Measurements from ENCODE around the gene ARHGAP31. TPM values are rescaled to one million over a fixed set of nuclear protein-coding genes. Genes with fewer than 3 reads are reported as not detected.

The ARHGAP31 gene
- total and polyA plus RNA-seq, 8 donors: 1.2 to 275 (median 4.3) TPM

DNA sequence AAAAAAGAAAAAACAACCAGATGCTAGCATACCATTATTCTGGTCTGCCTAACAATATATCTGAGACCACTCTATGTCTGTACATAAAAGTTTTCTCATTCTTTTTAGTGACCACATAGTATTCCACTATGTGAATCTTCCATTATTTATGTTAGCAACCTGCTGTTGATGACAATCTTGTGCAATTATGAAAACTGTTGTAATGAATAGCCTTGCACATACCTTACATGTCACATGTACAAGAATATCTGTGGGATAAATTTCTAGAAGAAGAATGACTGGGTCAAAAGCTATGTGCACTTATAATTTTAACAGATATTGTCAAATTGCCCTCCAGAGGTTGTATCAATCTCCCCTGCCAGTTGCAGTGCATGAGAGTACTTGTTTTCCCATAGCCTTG lies 62.5 kb downstream of the ARHGAP31 start:
- intact Hi-C loops (cut with DNase I; ENCODE audit: low total_unique reads): no loop called here
- no peak for DNase-seq
- Histone ChIP-seq H3K36me3 (no peaks in the 10 kb centered on the region), H3K9me3 (no peaks in the 10 kb centered on the region), H3K27ac (no peak overlapping the region), H3K4me3 (no peak overlapping the region), H3K27me3 (no peaks in the 10 kb centered on the region), H3K4me1 (peaks cover 4 to 28% (median 11%) of the 10 kb centered on the region in 4 donors)
- TF ChIP-seq CTCF (IDR thresholded peaks at IDR 0.05): no peak
- TF ChIP-seq EP300 (IDR thresholded peaks at IDR 0.05): no peak
- no peak for TF ChIP-seq POLR2AphosphoS5 (IDR thresholded peaks at IDR 0.05)
- TF ChIP-seq POLR2A (IDR thresholded peaks at IDR 0.05): no peak

DNA sequence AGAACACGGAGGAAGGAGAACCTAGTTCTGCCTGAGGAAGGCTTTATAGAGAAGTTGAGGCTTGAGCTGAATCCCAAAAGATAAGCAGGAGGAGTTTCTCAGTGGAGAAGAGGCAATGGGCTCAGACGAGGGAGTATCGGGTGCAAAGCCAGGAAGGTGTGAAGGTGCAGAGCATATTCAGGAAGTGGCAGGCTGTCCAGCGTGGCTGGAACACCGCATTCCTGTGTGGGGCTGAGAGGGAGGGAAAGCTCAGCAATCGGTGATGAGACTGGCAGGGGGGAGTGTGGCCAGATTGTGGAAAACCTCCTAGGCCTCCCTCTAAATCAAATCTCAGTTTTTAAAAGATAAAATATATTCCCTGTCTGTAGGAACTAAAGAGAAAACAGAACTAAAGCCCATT lies 63.0 kb downstream of the ARHGAP31 start:
- TF ChIP-seq EP300 (IDR thresholded peaks at IDR 0.05): no peak
- no peaks in the 10 kb centered on the region for H3K36me3 ChIP-seq
- intact Hi-C loops (cut with DNase I; ENCODE audit: low total_unique reads): no loop called here
- peak in 1 of 2 donors; percentile 33 for DNase-seq
- H3K27me3 ChIP-seq: no peaks in the 10 kb centered on the region
- 18 to 33% (median 24%) methylated on average over 6 of the region's 6 CpGs for WGBS, 5 donors
- no peak overlapping the region for H3K4me3 ChIP-seq
- H3K4me1 ChIP-seq: peaks cover 4 to 26% (median 11%) of the 10 kb centered on the region in 4 donors
- no peak overlapping the region for H3K27ac ChIP-seq
- H3K9me3 ChIP-seq: no peaks in the 10 kb centered on the region

DNA sequence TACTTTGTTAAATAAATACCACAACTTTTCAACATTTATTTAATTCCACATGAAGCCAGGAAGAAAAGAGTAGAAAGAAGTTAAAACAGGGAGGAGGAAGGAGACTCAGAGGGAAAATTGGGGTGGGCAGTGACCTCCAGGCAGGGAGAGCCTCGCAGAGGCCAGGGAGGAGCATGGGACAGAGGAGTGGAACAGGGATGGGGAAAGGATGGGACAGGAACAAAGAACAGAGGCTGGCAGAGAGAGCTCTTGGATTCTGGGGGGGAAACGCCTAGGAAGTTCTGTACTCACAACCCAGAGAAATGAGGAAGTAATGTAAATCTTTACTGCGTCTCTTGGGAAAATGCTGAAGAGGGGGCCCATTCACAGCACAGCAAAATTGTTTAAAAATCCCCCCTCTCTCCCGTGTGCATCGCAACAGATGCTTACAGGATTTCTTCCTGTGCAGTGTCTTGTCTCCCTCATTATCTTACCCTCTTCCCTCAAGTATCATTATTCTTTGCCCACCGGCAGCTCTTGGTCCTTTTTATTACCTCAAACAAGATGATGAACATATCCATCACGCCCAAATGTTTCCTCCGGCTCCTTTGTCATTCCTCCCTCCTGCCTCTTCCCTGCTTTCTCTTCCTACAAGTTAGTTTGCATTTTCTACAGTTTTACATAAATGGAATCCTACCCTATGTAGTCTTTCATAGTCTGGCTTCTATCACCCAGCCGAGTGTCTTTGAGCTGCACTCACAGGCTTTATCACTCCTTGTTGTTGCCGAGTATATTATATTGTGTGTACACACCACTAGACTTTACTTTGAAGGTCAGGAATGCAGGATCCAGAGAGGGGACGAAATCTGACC lies 65.5 kb downstream of the ARHGAP31 start:
- peaks cover 0 to 11% (median 2%) of the 10 kb centered on the region in 4 donors for H3K4me1 ChIP-seq
- no peaks in the 10 kb centered on the region for H3K36me3 ChIP-seq
- H3K27ac ChIP-seq: no peak overlapping the region
- TF ChIP-seq CTCF (IDR thresholded peaks at IDR 0.05) (no peak), EP300 (IDR thresholded peaks at IDR 0.05) (no peak), POLR2AphosphoS5 (IDR thresholded peaks at IDR 0.05) (no peak), POLR2A (IDR thresholded peaks at IDR 0.05) (no peak)
- WGBS, 5 donors: 53 to 57% (median 55%) methylated on average over 11 of the region's 11 CpGs
- no peaks in the 10 kb centered on the region for H3K9me3 ChIP-seq
- intact Hi-C loops (cut with DNase I; ENCODE audit: low total_unique reads): no loop called here
- no peak overlapping the region for H3K4me3 ChIP-seq
- no peaks in the 10 kb centered on the region for H3K27me3 ChIP-seq
- DNase-seq: no peak

GRCh38 chr3:119360736-119361462 lies 66.7 kb downstream of the ARHGAP31 start:
- Histone ChIP-seq H3K4me3 (no peak overlapping the region), H3K27ac (no peak overlapping the region), H3K36me3 (no peaks in the 10 kb centered on the region), H3K9me3 (no peaks in the 10 kb centered on the region), H3K4me1 (peaks cover 0 to 11% (median 2%) of the 10 kb centered on the region in 4 donors), H3K27me3 (no peaks in the 10 kb centered on the region)
- no peak for DNase-seq
- TF ChIP-seq POLR2A (IDR thresholded peaks at IDR 0.05) (no peak), EP300 (IDR thresholded peaks at IDR 0.05) (no peak)
- 80 to 90% (median 87%) methylated on average over 3 of the region's 3 CpGs for WGBS, 5 donors
- intact Hi-C loops (cut with DNase I; ENCODE audit: low total_unique reads): no loop called here

- no peaks in the 10 kb centered on the region for H3K27me3 ChIP-seq
- no peak for DNase-seq
- H3K36me3 ChIP-seq: peaks cover 0 to 8% (median 5%) of the 10 kb centered on the region in 4 donors
- H3K4me3 ChIP-seq: no peak overlapping the region
- H3K9me3 ChIP-seq: no peaks in the 10 kb centered on the region
- 68 to 95% (median 74%) methylated on average over 2 of the region's 2 CpGs for WGBS, 5 donors
- TF ChIP-seq POLR2A (IDR thresholded peaks at IDR 0.05): no peak
- H3K27ac ChIP-seq: no peak overlapping the region
- peaks cover 0 to 11% (median 2%) of the 10 kb centered on the region in 4 donors for H3K4me1 ChIP-seq
- intact Hi-C loops (cut with DNase I; ENCODE audit: low total_unique reads): no loop called here
Observed at GRCh38 chr3:119362010-119362409, 67.8 kb downstream of the ARHGAP31 start.

All from stomach (tissue), 9 donors.